Prostate gland (tissue), 2 donors: ENCODE data around the gene ADAT2.

ENCODE experiments used
- CTCF ChIP-seq, 4 experiments: fragments of 200-600 bp in 2 of 4; fragments of 450-650 bp in 2 of 4; sonication (generic) in 2 of 4; IDR thresholded peaks; 1 replicate in 3 of 4; 2 replicates in 1 of 4; pipeline ENCODE4 v1.5.1; 2016 to 2019; ENCODE audit warnings: antibody characterized with exemption in 4 of 4, mild to moderate bottlenecking in 2 of 4, moderate library complexity in 2 of 4
- POLR2AphosphoS5 ChIP-seq: sonication (generic); formaldehyde crosslinking; IDR thresholded peaks from one replicate; pipeline ENCODE4 v1.6.1; 2017; ENCODE audit warnings: antibody characterized with exemption

DNA sequence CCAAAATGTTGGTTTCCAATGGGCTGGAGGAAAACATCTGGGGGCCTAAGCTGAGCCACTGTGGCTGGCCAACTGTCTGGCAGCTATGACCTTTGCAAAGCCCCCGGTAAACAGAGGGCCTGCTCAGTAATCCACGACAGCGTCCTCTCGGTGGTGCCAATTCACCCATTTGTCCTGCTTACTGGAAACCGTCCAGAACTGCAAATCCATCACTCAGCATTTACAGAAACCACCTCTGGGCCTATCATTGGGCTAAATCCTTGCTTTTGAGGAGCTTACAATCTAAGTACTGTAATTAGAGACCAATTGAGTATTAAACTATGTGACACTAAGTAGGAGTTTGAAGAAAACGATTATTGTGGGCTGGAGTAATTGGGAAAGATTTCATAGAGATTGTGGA lies 31.0 kb downstream of the ADAT2 start:
- TF ChIP-seq CTCF (IDR thresholded peaks at IDR 0.05), result no peak
- TF ChIP-seq POLR2AphosphoS5, result no peak
